ENCODE results near the gene ZDHHC1. TPM values are rescaled to one million over a fixed set of nuclear protein-coding genes. Genes with fewer than 3 reads are reported as not detected.

Gene ZDHHC1, protein sequence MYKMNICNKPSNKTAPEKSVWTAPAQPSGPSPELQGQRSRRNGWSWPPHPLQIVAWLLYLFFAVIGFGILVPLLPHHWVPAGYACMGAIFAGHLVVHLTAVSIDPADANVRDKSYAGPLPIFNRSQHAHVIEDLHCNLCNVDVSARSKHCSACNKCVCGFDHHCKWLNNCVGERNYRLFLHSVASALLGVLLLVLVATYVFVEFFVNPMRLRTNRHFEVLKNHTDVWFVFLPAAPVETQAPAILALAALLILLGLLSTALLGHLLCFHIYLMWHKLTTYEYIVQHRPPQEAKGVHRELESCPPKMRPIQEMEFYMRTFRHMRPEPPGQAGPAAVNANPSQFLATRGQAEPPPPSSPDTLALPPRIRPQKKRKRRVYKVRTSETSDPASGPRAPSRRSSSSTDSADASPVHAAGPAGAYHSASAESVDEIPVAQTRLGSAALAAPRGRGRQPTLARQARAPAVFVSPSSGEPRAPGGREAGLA
- total RNA-seq (2022; extraction: Qiagen RNA extraction; ENCODE audit: low read depth): 5.3 to 6.9 TPM (median 6.3 TPM) in 5 replicates

DNA sequence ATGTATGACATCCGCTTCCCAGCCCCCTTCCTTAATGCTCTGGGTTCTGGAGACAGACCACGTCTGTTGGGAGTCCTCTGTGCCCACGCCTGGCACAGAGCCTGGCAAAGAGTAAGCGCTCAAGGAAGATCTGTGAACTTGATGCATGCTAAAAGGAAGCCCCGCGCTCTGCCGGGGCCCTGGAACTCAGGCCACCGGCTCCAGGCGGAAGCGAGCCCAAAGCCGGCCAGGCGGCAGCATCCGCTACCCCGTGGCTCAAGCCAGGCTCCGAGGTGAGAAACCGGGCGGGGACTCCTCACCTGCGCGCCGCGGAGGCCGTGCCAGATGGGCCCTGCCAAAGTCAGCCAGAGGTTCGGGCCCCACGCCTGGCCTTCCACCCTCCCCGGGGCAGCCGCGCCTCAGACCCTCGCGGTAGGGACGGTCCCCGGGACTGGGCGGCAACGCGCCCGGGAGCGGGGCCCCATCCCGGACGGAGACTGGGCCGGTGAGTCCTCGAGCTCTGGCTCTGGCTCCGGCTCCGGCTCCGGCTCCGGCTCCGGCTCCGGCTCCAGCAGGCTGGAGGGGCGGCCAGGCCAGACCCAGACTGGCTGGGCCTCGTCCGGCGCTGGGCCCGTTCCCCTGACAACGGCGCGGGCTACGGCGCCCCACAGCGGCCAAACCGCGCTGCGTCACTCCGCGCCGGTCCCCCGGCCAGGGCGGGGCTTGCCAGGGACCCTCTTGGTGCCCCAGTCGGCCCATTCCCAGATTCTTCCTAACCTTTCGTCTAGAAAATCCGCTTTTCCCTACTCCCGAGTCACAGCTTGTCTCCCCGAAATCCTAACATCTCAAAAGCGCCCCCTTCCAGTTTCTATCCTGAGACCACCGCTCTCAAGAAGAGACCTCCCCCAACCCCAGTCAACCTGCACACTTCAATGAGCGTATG is at the start of gene ZDHHC1:
Gene ZDHHC1, minus strand, starts transcription at position 606 of the 922 bp plus-strand sequence. CDS start 8,702 bp downstream, outside the sequence.

DNA sequence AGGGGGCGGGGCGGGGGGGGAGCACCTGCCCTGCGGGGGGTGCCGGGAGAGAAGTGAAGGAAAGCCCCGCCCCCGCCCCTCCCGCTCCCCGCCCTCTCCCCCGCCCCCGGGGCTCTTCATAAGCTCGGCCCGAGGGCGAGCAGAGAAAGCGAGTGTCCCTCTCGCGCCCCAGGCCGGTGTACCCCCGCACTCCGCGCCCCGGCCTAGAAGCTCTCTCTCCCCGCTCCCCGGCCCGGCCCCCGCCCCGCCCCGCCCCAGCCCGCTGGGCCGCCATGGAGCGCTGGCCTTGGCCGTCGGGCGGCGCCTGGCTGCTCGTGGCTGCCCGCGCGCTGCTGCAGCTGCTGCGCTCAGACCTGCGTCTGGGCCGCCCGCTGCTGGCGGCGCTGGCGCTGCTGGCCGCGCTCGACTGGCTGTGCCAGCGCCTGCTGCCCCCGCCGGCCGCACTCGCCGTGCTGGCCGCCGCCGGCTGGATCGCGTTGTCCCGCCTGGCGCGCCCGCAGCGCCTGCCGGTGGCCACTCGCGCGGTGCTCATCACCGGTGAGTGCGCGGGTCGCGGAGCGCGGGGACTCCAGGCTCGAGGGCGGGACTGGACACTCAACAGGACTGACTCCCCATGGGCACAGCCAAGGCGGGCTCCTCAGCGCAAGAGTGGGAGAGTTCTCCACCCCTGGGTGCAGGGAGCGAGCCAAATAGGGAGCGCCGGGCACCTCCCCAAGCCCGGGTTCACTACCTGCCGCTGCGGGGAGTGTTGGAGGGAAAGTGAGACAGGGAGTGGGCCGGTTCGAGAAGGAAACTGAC is 14.9 kb upstream of the ZDHHC1 start, which contains the start of gene HSD11B2:
Gene HSD11B2, plus strand, starts transcription at position 145 of the 798 bp plus-strand sequence. Its CDS starts 128 bp downstream, at position 273.

DNA sequence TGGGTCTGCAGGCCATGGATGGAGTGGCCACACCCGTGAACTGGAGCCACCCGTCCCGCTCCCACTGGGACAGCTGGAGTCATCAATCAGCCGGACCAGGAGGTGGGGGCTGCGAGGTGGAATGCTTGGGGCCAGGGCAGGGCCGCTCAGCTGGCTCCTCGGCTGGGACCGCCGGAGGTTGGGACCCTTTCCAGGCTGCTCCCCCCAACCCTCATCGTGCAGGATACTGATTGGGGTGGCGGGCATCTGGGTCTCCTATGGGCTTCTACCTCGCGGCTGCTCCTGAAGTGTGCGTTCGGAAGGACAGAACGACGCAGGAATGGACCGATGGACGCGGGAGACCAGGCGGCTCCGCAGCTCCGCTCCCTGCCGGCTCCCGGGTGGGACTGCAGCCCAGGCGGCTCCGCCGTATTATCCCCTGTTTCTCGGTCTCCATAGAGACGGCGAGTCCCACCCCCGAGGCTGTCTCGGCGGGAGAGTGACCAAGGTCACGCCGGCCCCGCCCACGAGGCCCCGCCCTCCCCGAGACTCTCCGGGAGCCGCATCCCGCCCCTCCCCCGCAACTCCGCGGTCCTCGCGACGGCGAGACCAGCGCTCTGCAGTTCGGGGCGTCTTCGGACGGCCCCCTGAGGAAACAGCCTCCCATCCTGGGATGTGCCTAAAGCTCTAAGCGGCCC is 23.0 kb downstream of the ZDHHC1 start, which contains the start of gene TPPP3:
Gene TPPP3, minus strand, starts transcription at position 388 of the 677 bp plus-strand sequence. CDS start 2,387 bp downstream, outside the sequence.

Other genes with a start within 250 kb of the ZDHHC1 start
- 38.3 to 52.2 TPM (median 50.1 TPM) in 5 replicates for gene NOL3, start 245.9 kb downstream of the ZDHHC1 start, total RNA-seq (2022; extraction: Qiagen RNA extraction; ENCODE audit: low read depth)
- 4.0 to 7.4 TPM (median 5.9 TPM) in 5 replicates for gene MATCAP1, start 232.5 kb downstream of the ZDHHC1 start, total RNA-seq (2022; extraction: Qiagen RNA extraction; ENCODE audit: low read depth)
- gene EXOC3L1, start 226.3 kb downstream of the ZDHHC1 start, total RNA-seq (2022; extraction: Qiagen RNA extraction; ENCODE audit: low read depth): 0.03 to 0.14 TPM (median 0.05 TPM) in 4 of 5 replicates, not detected in the other
- gene E2F4, start 224.3 kb downstream of the ZDHHC1 start, total RNA-seq (2022; extraction: Qiagen RNA extraction; ENCODE audit: low read depth): 81.8 to 102 TPM (median 93.3 TPM) in 5 replicates
- 0.87 to 1.7 TPM (median 1.3 TPM) in 5 replicates for gene ELMO3, start 217.3 kb downstream of the ZDHHC1 start, total RNA-seq (2022; extraction: Qiagen RNA extraction; ENCODE audit: low read depth)
- 82.5 to 101 TPM (median 88.7 TPM) in 5 replicates for gene TMEM208, start 189.3 kb downstream of the ZDHHC1 start, total RNA-seq (2022; extraction: Qiagen RNA extraction; ENCODE audit: low read depth)
- gene FHOD1, start 169.0 kb downstream of the ZDHHC1 start, total RNA-seq (2022; extraction: Qiagen RNA extraction; ENCODE audit: low read depth): 37.1 to 55.5 TPM (median 49.9 TPM) in 5 replicates
- 1.1 to 1.8 TPM (median 1.7 TPM) in 5 replicates for gene SLC9A5, start 167.5 kb downstream of the ZDHHC1 start, total RNA-seq (2022; extraction: Qiagen RNA extraction; ENCODE audit: low read depth)
- gene PLEKHG4, start 136.9 kb downstream of the ZDHHC1 start, total RNA-seq (2022; extraction: Qiagen RNA extraction; ENCODE audit: low read depth): 13.3 to 19.0 TPM (median 18.7 TPM) in 5 replicates
- gene KCTD19, start 89.7 kb downstream of the ZDHHC1 start, total RNA-seq (2022; extraction: Qiagen RNA extraction; ENCODE audit: low read depth): 0.20 to 0.37 TPM (median 0.28 TPM) in 4 of 5 replicates, not detected in the other
- 0.23 to 0.48 TPM (median 0.23 TPM) in 3 of 5 replicates, not detected in the others for gene LRRC36, start 89.7 kb downstream of the ZDHHC1 start, total RNA-seq (2022; extraction: Qiagen RNA extraction; ENCODE audit: low read depth)
- gene TPPP3, start 23.0 kb downstream of the ZDHHC1 start, total RNA-seq (2022; extraction: Qiagen RNA extraction; ENCODE audit: low read depth): 10.2 to 14.4 TPM (median 12.0 TPM) in 5 replicates
- 0.64 to 2.0 TPM (median 1.7 TPM) in 5 replicates for gene HSD11B2, start 14.6 kb upstream of the ZDHHC1 start, total RNA-seq (2022; extraction: Qiagen RNA extraction; ENCODE audit: low read depth)
- gene ATP6V0D1, start 64.7 kb upstream of the ZDHHC1 start, total RNA-seq (2022; extraction: Qiagen RNA extraction; ENCODE audit: low read depth): 104 to 119 TPM (median 107 TPM) in 5 replicates
- gene AGRP, start 67.1 kb upstream of the ZDHHC1 start, total RNA-seq (2022; extraction: Qiagen RNA extraction; ENCODE audit: low read depth): not detected in 5 replicates
- gene RIPOR1, start 112.4 kb upstream of the ZDHHC1 start, total RNA-seq (2022; extraction: Qiagen RNA extraction; ENCODE audit: low read depth): 38.6 to 43.8 TPM (median 41.5 TPM) in 5 replicates
- gene CTCF, start 146.0 kb upstream of the ZDHHC1 start, total RNA-seq (2022; extraction: Qiagen RNA extraction; ENCODE audit: low read depth): 35.5 to 40.4 TPM (median 38.4 TPM) in 5 replicates
- gene CARMIL2, start 228.7 kb upstream of the ZDHHC1 start, total RNA-seq (2022; extraction: Qiagen RNA extraction; ENCODE audit: low read depth): 0.49 to 1.8 TPM (median 1.2 TPM) in 5 replicates
- gene ACD, start 243.8 kb upstream of the ZDHHC1 start, total RNA-seq (2022; extraction: Qiagen RNA extraction; ENCODE audit: low read depth): 24.1 to 37.2 TPM (median 32.7 TPM) in 5 replicates
- gene PARD6A, start 244.5 kb upstream of the ZDHHC1 start, total RNA-seq (2022; extraction: Qiagen RNA extraction; ENCODE audit: low read depth): 1.2 to 2.1 TPM (median 1.8 TPM) in 5 replicates

All from A549 treated with DMSO at 1 μM for 4 hours (cell line).